SK-N-MC (cell line): Measurements from ENCODE around the gene GFOD1.

Experiments used
- EZH2 ChIP-seq: fragments of 200-600 bp; sonication (generic); IDR thresholded peaks from one replicate; pipeline ENCODE4 v1.6.1; 2017; ENCODE audit warnings: antibody characterized with exemption
- FOXP2 ChIP-seq: optimal IDR thresholded peaks from 2 replicates; pipeline ENCODE3; 2011; ENCODE audit warnings: mild to moderate bottlenecking, moderate library complexity; ENCODE audit not compliant: insufficient read depth; ENCODE audit errors: extremely low read length, control extremely low read depth
- POLR2AphosphoS5 ChIP-seq: IDR thresholded peaks from 2 replicates; pipeline ENCODE4 v1.6.1; 2012; ENCODE audit warnings: mild to moderate bottlenecking, low read depth, low read length, borderline replicate concordance

GRCh38 chr6:13528777-13529343 is 41.5 kb upstream of the GFOD1 start:
- TF ChIP-seq EZH2 (no peak), POLR2AphosphoS5 (no peak), FOXP2 (no peak)
